Gastrocnemius medialis (tissue), 4 donors: ENCODE measurements around the gene KIF4A.
"Not testable (repeated sequence)": the region's sequence is repeated elsewhere in the genome, so short reads cannot be mapped to it uniquely, and the experiment has no call there.

ENCODE experiments used
- CTCF ChIP-seq, 5 experiments: fragments of 450-650 bp in 3 of 5; fragments of 200-600 bp in 2 of 5; sonication (generic) in 2 of 5; IDR thresholded peaks in 4 of 5; conservative IDR thresholded peaks in 1 of 5; 1 replicate in 4 of 5; 2 replicates in 1 of 5; pipeline ENCODE4 v1.5.1; 2016 to 2019; ENCODE audit warnings: antibody characterized with exemption in 5 of 5, mild to moderate bottlenecking in 3 of 5, moderate library complexity in 3 of 5
- POLR2A ChIP-seq, 2 donors: fragments of 450-650 bp; IDR thresholded peaks; one replicate each; pipeline ENCODE4 v1.6.1; 2017; ENCODE audit warnings: antibody characterized with exemption in 2 of 2, mild to moderate bottlenecking in 2 of 2, moderate library complexity in 2 of 2

DNA sequence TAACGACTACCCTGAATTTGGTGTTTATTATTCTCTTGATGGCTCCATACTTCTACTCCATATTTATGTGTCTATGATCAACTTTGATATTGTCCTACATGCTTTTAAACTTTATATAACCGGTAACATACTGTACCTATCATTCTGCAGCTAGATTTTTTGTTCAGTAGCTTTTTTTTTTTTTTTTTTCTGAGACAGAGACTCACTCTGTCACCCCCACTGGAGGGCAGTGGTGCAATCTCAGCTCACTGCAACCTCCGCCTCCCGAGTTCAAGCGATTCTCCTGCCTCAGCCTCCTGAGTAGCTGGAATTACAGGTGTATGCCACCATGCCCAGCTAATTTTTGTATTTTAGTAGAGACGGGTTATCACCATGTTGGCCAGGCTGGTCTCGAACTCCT lies 15.9 kb upstream of the KIF4A start:
- TF ChIP-seq CTCF (IDR thresholded peaks at IDR 0.05 in 4 of 5, conservative IDR thresholded peaks at IDR 0.05 in 1 of 5); POLR2A (IDR thresholded peaks at IDR 0.05): not testable (repeated sequence)
